Activated naive CD8-positive, alpha-beta T cell treated with anti-CD3 and anti-CD28 coated beads for 36 hours (primary cell): ENCODE results near the gene CYP3A5. TPM values are rescaled to one million over a fixed set of nuclear protein-coding genes. Genes with fewer than 3 reads are reported as not detected.
"Not testable (repeated sequence)": the region's sequence is repeated elsewhere in the genome, so short reads cannot be mapped to it uniquely, and the experiment has no call there.

Source experiments
- DNase-seq: peaks from one replicate; pipeline ENCODE4 v3.0.0; 2021
- H3K27ac Mint-ChIP-seq: one replicate; pipeline ENCODE4 v1.8.0; 2022; ENCODE audit warnings: mild to moderate bottlenecking, moderate library complexity, mixed read lengths
- H3K27me3 Mint-ChIP-seq: one replicate; pipeline ENCODE4 v1.8.0; 2022; ENCODE audit warnings: mild to moderate bottlenecking, mixed read lengths
- H3K36me3 Mint-ChIP-seq: one replicate; pipeline ENCODE4 v1.8.0; 2021; ENCODE audit warnings: mild to moderate bottlenecking, mixed read lengths
- H3K4me1 Mint-ChIP-seq: one replicate; pipeline ENCODE4 v1.8.0; 2021; ENCODE audit warnings: mixed read lengths
- H3K4me3 Mint-ChIP-seq: one replicate; pipeline ENCODE4 v1.8.0; 2022; ENCODE audit warnings: mild to moderate bottlenecking, moderate library complexity, mixed read lengths
- H3K9me3 Mint-ChIP-seq: one replicate; pipeline ENCODE4 v1.8.0; 2022; ENCODE audit warnings: mixed read lengths
- total RNA-seq, 2 experiments: library from RNA; stranded (reverse); gene quantifications; one replicate each; pipeline ENCODE4 v1.2.3, GENCODE V29; 2021

CYP3A5 gene
- total RNA-seq, 2 experiments from 2014 or later: not detected

DNA sequence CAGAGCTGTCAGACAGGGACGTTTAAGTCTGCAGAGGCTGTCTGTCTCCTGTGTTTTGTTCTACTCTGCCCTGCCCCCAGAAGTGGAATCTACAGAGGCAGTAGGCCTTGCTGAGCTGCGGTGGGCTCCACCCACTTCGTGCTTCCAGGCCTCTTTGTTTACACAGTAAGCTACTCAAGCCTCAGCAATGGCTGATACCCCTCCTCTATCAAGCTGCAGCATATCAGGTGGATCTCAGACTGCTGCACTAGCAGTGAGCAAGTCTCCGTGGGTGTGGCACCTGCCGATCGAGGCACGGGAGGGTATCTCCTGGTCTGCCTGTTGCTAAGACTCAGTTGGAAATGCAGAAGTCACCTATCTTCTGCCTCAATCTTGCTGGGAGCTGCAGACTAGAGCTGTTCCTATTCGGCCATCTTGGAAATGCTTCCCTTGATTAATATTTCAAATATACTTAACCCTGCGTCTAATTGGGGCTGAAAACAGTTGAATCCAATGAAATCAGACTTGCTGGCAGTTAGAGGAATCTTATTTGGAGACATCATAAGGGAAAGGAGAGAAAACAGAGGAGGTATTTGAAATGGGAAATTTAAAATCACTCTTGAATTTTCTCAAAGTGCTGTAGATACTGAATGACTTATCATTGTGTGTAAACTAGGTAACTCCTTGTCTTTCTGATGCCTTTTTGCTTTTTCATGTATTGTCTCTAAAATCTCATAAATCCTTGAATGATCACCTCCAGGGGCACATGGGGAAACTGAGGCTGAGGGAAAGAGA is 13.8 kb upstream of the CYP3A5 start:
- H3K27ac Mint-ChIP-seq: no peak overlapping the region
- H3K27me3 Mint-ChIP-seq: no peaks in the 10 kb centered on the region
- no peak for DNase-seq
- peaks cover 8% of the 10 kb centered on the region for H3K9me3 Mint-ChIP-seq
- H3K4me1 Mint-ChIP-seq: peaks cover 16% of the 10 kb centered on the region
- H3K4me3 Mint-ChIP-seq: no peak overlapping the region
- H3K36me3 Mint-ChIP-seq: peaks cover 6% of the 10 kb centered on the region

DNA sequence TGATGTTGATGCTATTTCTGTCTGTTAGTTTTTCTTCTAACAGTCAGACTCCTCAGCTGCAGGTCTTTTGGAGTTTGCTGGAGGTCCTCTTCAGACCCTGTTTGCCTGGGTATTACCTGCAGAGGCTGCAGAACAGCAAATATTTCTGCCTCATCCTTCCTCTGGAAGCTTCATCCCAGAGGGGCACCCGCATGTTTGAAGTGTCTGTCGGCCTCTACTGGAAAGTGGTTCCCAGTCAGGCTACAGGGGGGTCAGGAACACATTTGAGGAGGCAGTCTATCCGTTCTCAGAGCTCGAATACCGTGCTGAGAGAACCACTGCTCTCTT is 13.3 kb upstream of the CYP3A5 start:
- DNase-seq: no peak
- peaks cover 16% of the 10 kb centered on the region for H3K4me1 Mint-ChIP-seq
- H3K36me3 Mint-ChIP-seq: peaks cover 6% of the 10 kb centered on the region
- no peak overlapping the region for H3K4me3 Mint-ChIP-seq
- H3K27me3 Mint-ChIP-seq: no peaks in the 10 kb centered on the region
- peaks cover 12% of the 10 kb centered on the region for H3K9me3 Mint-ChIP-seq
- no peak overlapping the region for H3K27ac Mint-ChIP-seq

DNA sequence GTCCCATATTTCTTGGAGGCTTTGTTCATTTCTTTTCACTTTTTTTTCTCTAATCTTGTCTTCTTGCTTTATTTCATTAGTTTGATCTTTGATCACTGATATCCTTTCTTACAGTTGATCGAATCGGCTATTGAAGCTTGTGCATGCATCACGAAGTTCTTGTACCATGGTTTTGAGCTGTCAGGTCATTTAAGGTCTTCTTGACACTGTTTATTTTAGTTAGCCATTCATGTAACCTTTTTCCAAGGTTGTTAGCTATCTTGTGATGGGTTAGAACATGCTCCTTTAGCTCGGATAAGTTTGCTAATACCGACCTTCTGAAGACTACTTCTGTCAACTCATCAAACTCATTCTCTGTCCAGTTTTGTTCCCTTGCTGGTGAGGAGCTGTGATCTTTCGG is 12.8 kb upstream of the CYP3A5 start:
- not testable (repeated sequence) for H3K4me3 Mint-ChIP-seq, H3K36me3 Mint-ChIP-seq, DNase-seq, H3K27me3 Mint-ChIP-seq
- Mint-ChIP-seq H3K27ac (peak overlapping the region; percentile 9), H3K4me1 (peaks cover 16% of the 10 kb centered on the region), H3K9me3 (peaks cover 12% of the 10 kb centered on the region)

DNA sequence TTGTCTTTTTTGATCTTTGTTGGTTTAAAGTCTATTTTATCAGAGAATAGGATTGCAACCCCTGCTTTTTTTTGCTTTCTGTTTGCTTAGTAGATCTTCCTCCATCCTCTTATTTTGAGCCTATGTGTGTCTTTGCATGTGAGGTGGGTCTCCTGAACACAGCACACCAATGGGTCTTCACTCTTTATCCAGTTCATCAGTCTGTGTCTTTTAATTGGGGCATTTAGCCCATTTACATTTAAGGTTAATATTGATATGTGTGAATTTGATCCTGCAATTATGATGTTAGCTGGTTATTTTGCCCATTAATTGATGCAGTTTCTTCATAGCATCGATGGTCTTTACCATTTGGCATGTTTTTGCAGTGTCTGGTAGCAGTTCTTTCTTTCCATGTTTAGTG is 11.9 kb upstream of the CYP3A5 start:
- H3K4me3 Mint-ChIP-seq: not testable (repeated sequence)
- peaks cover 11% of the 10 kb centered on the region for H3K36me3 Mint-ChIP-seq

DNA sequence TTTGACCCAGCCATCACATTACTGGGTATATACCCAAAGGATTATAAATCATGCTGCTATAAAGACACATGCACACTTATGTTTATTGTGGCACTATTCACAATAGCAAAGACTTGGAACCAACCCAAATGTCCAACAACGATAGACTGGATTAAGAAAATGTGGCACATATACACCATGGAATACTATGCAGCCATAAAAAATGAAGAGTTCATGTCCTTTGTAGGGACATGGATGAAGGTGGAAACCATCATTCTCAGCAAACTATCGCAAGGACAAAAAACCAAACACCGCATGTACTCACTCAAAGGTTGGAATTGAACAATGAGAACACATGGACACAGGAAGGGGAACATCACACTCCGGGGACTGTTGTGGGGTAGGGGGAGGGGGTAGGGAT is 11.1 kb upstream of the CYP3A5 start:
- H3K4me1 Mint-ChIP-seq: peaks cover 16% of the 10 kb centered on the region
- H3K27ac Mint-ChIP-seq, DNase-seq, H3K4me3 Mint-ChIP-seq, H3K27me3 Mint-ChIP-seq: not testable (repeated sequence)
- H3K36me3 Mint-ChIP-seq: peaks cover 11% of the 10 kb centered on the region
- H3K9me3 Mint-ChIP-seq: peaks cover 12% of the 10 kb centered on the region

More for the DNA sequence above, 11.9 kb upstream of the CYP3A5 start:
- not testable (repeated sequence) for H3K27ac Mint-ChIP-seq, H3K27me3 Mint-ChIP-seq, DNase-seq
- Mint-ChIP-seq H3K9me3 (peaks cover 12% of the 10 kb centered on the region), H3K4me1 (peaks cover 16% of the 10 kb centered on the region)

DNA sequence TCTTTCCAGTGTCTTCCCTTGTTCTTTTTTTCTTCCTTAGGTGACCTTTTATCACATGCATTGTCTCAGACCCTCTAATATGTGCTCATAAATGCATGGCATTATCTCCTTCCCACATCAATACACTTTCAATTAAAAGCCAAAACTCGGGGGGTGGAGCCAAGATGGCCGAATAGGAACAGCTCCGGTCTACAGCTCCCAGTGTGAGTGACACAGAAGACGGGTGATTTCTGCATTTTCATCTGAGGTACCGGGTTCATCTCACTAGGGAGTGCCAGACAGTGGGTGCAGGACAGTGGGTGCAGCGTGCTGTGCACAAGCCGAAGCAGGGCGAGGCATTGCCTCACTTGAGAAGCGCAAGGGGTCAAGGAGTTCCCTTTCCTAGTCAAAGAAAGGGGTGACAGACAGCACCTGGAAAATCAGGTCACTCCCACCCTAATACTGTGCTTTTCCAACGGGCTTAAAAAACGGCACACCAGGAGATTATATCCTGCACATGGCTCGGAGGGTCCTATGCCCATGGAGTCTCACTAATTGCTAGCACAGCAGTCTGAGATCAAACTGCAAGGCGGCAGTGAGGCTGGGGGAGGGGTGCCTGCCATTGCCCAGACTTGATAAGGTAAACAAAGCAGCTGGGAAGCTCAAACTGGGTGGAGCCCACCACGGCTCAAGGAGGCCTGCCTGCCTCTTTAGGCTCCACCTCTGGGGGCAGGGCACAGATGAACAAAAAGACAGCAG is 6.2 kb upstream of the CYP3A5 start:
- Mint-ChIP-seq H3K9me3 (peaks cover 10% of the 10 kb centered on the region), H3K36me3 (peaks cover 11% of the 10 kb centered on the region)
- H3K27me3 Mint-ChIP-seq, DNase-seq, H3K27ac Mint-ChIP-seq, H3K4me3 Mint-ChIP-seq, H3K4me1 Mint-ChIP-seq: not testable (repeated sequence)

DNA sequence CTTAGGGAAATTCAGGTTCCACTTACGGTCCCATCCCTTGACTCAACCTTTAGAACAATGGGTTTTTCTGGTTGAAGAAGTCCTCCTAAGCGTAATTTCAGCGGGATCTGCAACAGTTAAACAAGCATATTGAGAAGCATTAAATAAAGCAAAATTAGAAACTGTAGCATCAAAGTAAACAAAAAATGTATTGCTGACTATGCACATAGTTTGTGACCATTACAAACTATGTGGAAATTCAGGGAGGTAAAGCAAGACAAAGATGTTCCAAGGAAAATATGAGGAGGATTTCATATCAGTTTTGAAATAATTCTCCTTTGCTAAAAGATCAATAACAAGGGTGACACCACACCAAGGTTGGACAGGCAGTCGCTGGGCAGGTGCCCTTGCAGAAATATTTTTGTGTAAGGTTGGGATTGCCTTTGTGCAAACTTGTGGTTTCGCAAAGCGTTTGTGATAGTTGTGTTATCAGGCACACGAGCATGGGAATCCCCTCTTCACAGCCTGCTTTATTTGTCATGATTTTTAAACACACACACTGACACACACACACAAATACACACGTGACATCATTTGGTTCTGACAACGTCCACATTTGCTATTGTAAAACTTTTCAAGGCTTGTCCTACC is 5.4 kb upstream of the CYP3A5 start:
- H3K4me1 Mint-ChIP-seq: peaks cover 4% of the 10 kb centered on the region
- DNase-seq: no peak
- peaks cover 10% of the 10 kb centered on the region for H3K9me3 Mint-ChIP-seq
- peaks cover 11% of the 10 kb centered on the region for H3K36me3 Mint-ChIP-seq
- H3K27ac Mint-ChIP-seq: no peak overlapping the region
- no peak overlapping the region for H3K4me3 Mint-ChIP-seq
- no peaks in the 10 kb centered on the region for H3K27me3 Mint-ChIP-seq

DNA sequence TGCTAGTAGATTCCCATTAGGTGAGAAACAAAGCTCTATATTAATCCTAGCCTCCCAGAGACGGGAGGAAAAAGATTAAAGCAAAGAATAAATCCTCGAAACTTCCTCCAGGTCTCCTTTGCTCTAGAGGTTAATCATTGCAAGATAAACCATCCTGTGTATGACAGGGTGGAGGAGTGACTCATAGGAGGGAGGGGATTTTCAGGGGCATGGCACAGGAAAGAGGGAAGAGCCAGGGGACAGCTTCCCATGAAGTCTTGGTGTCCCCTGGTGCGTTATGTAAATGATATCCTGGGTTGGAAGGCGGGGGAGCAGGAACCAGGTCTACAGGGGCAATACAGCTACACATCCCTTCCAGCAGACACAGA is 780 bp downstream of the CYP3A5 start:
- H3K27me3 Mint-ChIP-seq: no peaks in the 10 kb centered on the region
- peaks cover 6% of the 10 kb centered on the region for H3K9me3 Mint-ChIP-seq
- no peak overlapping the region for H3K4me3 Mint-ChIP-seq
- peaks cover 20% of the 10 kb centered on the region for H3K4me1 Mint-ChIP-seq
- peaks cover 6% of the 10 kb centered on the region for H3K36me3 Mint-ChIP-seq
- DNase-seq: no peak
- no peak overlapping the region for H3K27ac Mint-ChIP-seq

DNA sequence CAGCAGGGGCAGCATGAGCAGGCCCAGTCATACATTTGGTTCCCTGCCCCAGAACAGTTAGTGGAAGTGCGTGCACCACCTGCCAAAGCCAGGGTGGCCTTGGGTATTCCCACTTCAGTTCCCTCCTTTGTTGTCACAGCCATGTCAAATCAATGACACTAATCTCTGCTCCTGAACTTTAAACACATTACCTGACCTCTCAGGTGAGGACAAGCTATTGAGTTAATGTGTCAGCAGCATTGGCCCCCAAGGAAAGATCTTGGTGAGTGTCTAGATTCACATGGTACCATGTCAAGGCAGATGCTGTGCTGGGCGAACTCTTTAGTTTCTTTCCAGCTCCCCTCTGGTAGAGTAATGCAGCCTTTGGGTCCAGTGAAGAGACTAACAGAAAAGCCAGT is 2.1 kb downstream of the CYP3A5 start:
- Mint-ChIP-seq H3K4me3 (no peak overlapping the region), H3K36me3 (peaks cover 2% of the 10 kb centered on the region), H3K9me3 (peaks cover 6% of the 10 kb centered on the region), H3K27me3 (no peaks in the 10 kb centered on the region), H3K27ac (no peak overlapping the region), H3K4me1 (peaks cover 20% of the 10 kb centered on the region)
- no peak for DNase-seq

DNA sequence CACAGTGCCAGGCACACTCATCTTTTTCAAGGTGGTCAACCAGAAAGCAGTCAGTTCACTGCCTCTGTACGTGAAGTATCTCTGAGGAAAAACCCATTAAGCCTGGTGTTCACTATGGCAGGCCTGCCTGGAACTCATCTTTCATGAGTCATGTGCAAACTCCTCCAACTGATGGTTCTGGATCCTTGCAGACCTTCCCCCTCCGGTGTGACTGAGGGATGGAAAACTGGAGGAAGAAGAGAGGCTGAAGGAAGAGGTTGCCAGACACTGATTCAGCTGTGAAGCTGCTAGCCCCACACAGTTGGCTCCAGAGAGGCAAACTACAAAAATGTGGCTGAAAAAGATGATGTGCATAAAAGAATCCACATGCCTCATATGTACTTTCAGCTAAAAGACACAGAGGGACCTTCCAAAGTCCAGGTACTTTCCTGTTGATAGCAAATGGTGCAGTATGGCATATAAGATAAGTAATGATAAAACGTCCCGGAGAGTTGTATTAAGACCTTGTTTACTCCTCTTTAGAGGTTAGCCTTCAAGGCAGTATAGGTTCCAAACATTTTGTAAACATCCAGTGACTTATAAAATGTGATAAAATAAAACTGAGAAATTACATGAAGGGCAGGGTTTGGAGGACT is 2.7 kb downstream of the CYP3A5 start:
- Mint-ChIP-seq H3K9me3 (peaks cover 3% of the 10 kb centered on the region), H3K27me3 (no peaks in the 10 kb centered on the region), H3K27ac (no peak overlapping the region), H3K4me3 (no peak overlapping the region), H3K36me3 (peaks cover 1% of the 10 kb centered on the region), H3K4me1 (peaks cover 20% of the 10 kb centered on the region)
- DNase-seq: no peak

DNA sequence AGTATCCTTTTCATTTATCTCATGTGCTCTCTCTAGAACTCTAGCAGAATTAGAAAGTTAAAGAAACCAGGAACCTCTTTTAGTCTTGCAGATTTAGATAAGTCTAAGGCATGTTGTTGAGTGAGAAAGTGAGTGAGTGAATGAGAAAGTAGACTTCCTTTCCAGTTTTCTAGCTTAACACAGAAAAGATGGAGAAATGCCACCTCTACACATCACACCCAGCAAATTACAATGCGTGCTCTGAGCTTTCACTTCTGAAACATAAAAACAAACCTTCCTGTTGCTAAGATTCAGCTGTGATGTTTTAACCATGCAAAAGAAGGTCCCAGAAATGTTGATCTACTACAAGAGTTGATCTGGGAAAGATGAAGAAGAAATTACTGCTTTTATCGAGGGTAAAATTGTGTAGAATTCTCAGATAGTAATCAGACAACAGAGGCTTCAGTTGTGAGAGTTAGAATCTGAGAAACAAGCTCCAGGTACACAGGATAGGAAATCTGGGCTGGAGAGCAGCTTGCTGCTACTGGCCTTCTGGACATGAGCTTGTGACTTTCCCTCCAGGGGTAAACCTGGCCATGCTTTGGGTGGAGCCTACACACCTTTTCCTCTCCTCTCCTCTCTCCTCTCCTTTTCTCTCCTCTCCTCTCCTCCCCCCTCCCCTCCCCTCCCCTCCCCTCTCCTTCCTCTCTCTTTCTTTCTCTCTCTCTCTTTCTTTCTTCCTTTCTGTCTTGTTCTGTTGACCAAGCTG is 4.6 kb downstream of the CYP3A5 start:
- Mint-ChIP-seq H3K9me3 (no peaks in the 10 kb centered on the region), H3K27me3 (no peaks in the 10 kb centered on the region), H3K4me3 (no peak overlapping the region), H3K4me1 (peaks cover 20% of the 10 kb centered on the region), H3K36me3 (peaks cover 3% of the 10 kb centered on the region), H3K27ac (peak overlapping the region; percentile 40)
- DNase-seq: no peak

DNA sequence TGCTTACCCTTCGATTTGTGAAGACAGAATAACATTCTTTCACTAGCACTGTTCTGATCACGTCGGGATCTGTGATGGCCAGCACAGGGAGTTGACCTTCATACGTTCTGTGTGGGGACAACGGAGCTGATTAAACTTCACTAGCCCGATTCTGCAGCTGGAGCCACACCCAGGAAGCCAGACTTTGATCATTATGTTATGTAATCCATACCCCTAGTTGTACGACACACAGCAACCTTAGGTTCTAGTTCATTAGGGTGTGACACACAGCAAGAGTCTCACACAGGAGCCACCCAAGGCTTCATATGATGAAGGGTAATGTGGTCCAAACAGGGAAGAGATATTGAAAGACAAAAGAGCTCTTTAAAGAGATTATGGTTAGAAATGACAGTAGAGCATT is 7.2 kb downstream of the CYP3A5 start:
- Mint-ChIP-seq H3K27me3 (no peaks in the 10 kb centered on the region), H3K9me3 (no peaks in the 10 kb centered on the region), H3K4me1 (peaks cover 20% of the 10 kb centered on the region), H3K36me3 (peaks cover 6% of the 10 kb centered on the region), H3K27ac (no peak overlapping the region), H3K4me3 (no peak overlapping the region)
- no peak for DNase-seq

DNA sequence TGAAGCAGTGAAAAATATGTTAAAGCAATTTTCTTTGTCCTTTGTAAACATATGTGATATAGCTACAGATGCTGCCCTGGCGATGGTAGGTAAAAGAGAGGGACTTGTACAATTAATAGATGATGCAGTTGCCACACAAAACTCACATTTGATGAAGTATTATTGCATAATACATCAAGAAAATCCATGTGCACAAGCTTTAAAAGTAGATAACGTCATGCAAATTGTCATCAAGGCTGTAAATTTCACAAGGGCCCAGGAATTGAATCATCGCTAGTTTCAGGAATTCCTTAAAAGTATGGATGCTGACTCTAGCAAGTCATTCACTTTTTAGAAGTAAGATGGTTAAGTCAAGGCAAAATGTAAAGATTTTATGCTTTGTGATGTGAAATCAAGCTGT is 10.0 kb downstream of the CYP3A5 start:
- H3K36me3 Mint-ChIP-seq: peaks cover 22% of the 10 kb centered on the region
- H3K4me3 Mint-ChIP-seq: no peak overlapping the region
- no peaks in the 10 kb centered on the region for H3K27me3 Mint-ChIP-seq
- DNase-seq: no peak
- no peak overlapping the region for H3K27ac Mint-ChIP-seq
- no peaks in the 10 kb centered on the region for H3K9me3 Mint-ChIP-seq
- peaks cover 21% of the 10 kb centered on the region for H3K4me1 Mint-ChIP-seq

DNA sequence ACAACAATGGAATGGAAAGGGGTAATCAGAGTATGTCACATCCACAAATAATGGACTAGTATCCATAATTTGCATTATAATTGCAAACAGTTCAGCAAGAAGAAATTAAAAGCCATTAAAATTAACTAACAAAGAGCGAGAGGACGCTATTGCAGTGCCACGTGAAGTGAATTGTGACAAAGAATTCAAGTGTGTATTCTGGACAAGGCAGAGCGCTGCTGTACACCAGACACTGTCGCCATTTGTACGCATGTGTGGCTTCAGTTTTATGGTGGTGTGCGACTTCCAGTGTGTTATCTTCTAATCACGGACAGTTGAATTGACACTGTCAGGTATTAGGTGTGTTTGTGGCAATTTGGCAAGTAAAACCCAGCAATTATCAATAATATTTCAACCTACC is 11.3 kb downstream of the CYP3A5 start:
- peaks cover 13% of the 10 kb centered on the region for H3K4me1 Mint-ChIP-seq
- no peaks in the 10 kb centered on the region for H3K27me3 Mint-ChIP-seq
- H3K27ac Mint-ChIP-seq: no peak overlapping the region
- H3K36me3 Mint-ChIP-seq: peaks cover 31% of the 10 kb centered on the region
- H3K9me3 Mint-ChIP-seq: no peaks in the 10 kb centered on the region
- no peak for DNase-seq
- no peak overlapping the region for H3K4me3 Mint-ChIP-seq

DNA sequence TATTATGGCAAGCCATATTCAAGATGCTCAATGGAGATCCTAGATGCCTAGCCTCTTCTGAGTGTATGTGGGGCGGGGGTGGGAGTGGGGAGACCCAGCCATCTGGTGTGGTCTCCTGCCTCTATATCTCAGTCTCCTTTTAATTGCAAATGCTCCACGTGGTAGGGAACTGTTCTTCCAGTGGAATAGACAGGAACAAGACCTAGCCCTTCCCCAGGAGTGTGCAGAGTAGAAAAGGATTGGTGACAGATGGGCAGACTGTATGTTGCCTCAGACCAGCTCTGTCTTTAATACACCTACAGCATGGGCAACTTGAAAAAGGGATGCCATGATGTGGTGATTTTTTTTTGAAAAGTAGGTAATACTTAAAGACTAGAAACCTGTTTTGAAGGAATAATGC is 12.6 kb downstream of the CYP3A5 start:
- peaks cover 38% of the 10 kb centered on the region for H3K36me3 Mint-ChIP-seq
- no peak overlapping the region for H3K4me3 Mint-ChIP-seq
- H3K9me3 Mint-ChIP-seq: no peaks in the 10 kb centered on the region
- H3K27me3 Mint-ChIP-seq: no peaks in the 10 kb centered on the region
- peaks cover 13% of the 10 kb centered on the region for H3K4me1 Mint-ChIP-seq
- no peak overlapping the region for H3K27ac Mint-ChIP-seq
- no peak for DNase-seq
